HCT116 (cell line): Measurements from ENCODE around the gene SND1. TPM values are rescaled to one million over a fixed set of nuclear protein-coding genes. Genes with fewer than 3 reads are reported as not detected.

Source experiments
- ATAC-seq: fragments of 200-7000 bp; cut with Tn5 transposase; 2 replicates; pipeline ENCODE4 v1.9.1; 2020; ENCODE audit warnings: mild to moderate bottlenecking, moderate library complexity
- BruUV-seq: library from RNA; stranded (reverse); fragments of 400-500 nt; replicated peaks from 2 replicates; lab custom pipeline; 2021; lab: Mats Ljungman, UMichigan
- CTCF ChIA-PET: fragments of 300-600 bp; sonication (Branson Sonifier 250); formaldehyde crosslinking; loops from one replicate; lab custom pipeline; 2021; ENCODE audit warnings: antibody characterized with exemption; lab: Charles Lee
- POLR2A ChIA-PET: fragments of 300-600, 350-600 bp; sonication (Branson Sonifier 250); formaldehyde crosslinking; loops from one replicate; lab custom pipeline; 2021; ENCODE audit warnings: antibody characterized with exemption; lab: Charles Lee
- RAD21 ChIA-PET, 2 experiments: fragments of 300-600 bp; sonication (Branson Sonifier 250); formaldehyde crosslinking; loops; one replicate each; lab custom pipeline; 2023; ENCODE audit warnings: low total read pairs in 2 of 2; ENCODE audit not compliant: uncharacterized antibody in 2 of 2, unreplicated experiment in 2 of 2, low non-redundant PET in 1 of 2; lab: Charles Lee
- DNase-seq: peaks from one replicate; pipeline ENCODE4 v3.0.0-alpha.2; 2010; ENCODE audit warnings: low read depth, low spot score
- H2AFZ ChIP-seq: fragments of 200-600 bp; shearing (Covaris generic), sonication (generic); 2 replicates; pipeline ENCODE4 v1.6.1; 2017; ENCODE audit warnings: low read depth, mixed run types, mixed read lengths, antibody characterized with exemption, low read length; ENCODE audit not compliant: poor library complexity, severe bottlenecking
- H3K27ac ChIP-seq: 2 replicates; pipeline ENCODE4 v1.5.1; 2012; ENCODE audit warnings: low read depth, low read length
- H3K27me3 ChIP-seq: fragments of 200-600 bp; sonication (generic); 2 replicates; pipeline ENCODE4 v1.6.1; 2016; ENCODE audit warnings: mixed run types, low read length, mixed read lengths; ENCODE audit not compliant: insufficient read depth
- H3K36me3 ChIP-seq, 2 experiments: fragments of 200-500 bp in 1 of 2; fragments of 200-600 bp in 1 of 2; sonication (Bioruptor generic) in 1 of 2; sonication (generic) in 1 of 2; 2 replicates each; pipeline versions ENCODE4 v1.5.1 to v1.6.1; 2014 to 2016; ENCODE audit warnings: low read length in 2 of 2, inconsistent platforms in 1 of 2, mixed read lengths in 1 of 2, mixed run types in 1 of 2; ENCODE audit not compliant: insufficient read depth in 2 of 2, control insufficient read depth in 1 of 2
- H3K4me1 ChIP-seq, 2 experiments: fragments of 200-600 bp in 1 of 2; sonication (generic) in 1 of 2; 2 replicates each; pipeline versions ENCODE4 v1.5.1 to v1.6.1; 2012 to 2017; ENCODE audit warnings: low read length in 2 of 2, inconsistent platforms in 1 of 2, mild to moderate bottlenecking in 1 of 2, mixed read lengths in 1 of 2, mixed run types in 1 of 2, moderate library complexity in 1 of 2; ENCODE audit not compliant: insufficient read depth in 2 of 2, control insufficient read depth in 1 of 2
- H3K4me2 ChIP-seq: fragments of 200-600 bp; sonication (generic); 2 replicates; pipeline ENCODE4 v1.6.1; 2017; ENCODE audit warnings: mixed run types, low read length, mixed read lengths
- H3K4me3 ChIP-seq, 2 experiments: fragments of 200-600 bp in 1 of 2; sonication (generic) in 1 of 2; replicated peaks in 1 of 2; 2 replicates each; pipeline ENCODE4 v1.5.1; 2011 to 2016; ENCODE audit warnings: low read length in 2 of 2, control low read depth in 1 of 2, low read depth in 1 of 2, mild to moderate bottlenecking in 1 of 2, mixed read lengths in 1 of 2, mixed run types in 1 of 2
- H3K79me2 ChIP-seq: fragments of 200-600 bp; sonication (generic); 2 replicates; pipeline ENCODE4 v1.6.1; 2017; ENCODE audit warnings: mild to moderate bottlenecking, mixed run types, low read length, moderate library complexity, mixed read lengths; ENCODE audit not compliant: insufficient read depth
- H3K9ac ChIP-seq: fragments of 200-600 bp; sonication (generic); 2 replicates; pipeline ENCODE4 v1.6.1; 2016; ENCODE audit warnings: low read length, mixed read lengths
- H3K9me2 ChIP-seq: fragments of 200-600 bp; sonication (generic), shearing (Covaris generic); 2 replicates; pipeline ENCODE4 v1.6.1; 2017; ENCODE audit warnings: mixed run types, mild to moderate bottlenecking, moderate library complexity; ENCODE audit not compliant: insufficient read depth
- H3K9me3 ChIP-seq, 2 experiments: fragments of 200-500 bp in 1 of 2; fragments of 200-600 bp in 1 of 2; sonication (Bioruptor generic) in 1 of 2; sonication (generic) in 1 of 2; 2 replicates each; pipeline ENCODE4 v1.6.1; 2014 to 2017; ENCODE audit warnings: low read length in 2 of 2, mixed read lengths in 2 of 2, inconsistent platforms in 1 of 2, low read depth in 1 of 2, mild to moderate bottlenecking in 1 of 2, mixed run types in 1 of 2, moderate library complexity in 1 of 2; ENCODE audit not compliant: control insufficient read depth in 1 of 2, insufficient read depth in 1 of 2
- H4K20me1 ChIP-seq: fragments of 200-600 bp; sonication (generic), shearing (Covaris generic); 2 replicates; pipeline ENCODE4 v1.6.1; 2017; ENCODE audit warnings: mixed run types, mild to moderate bottlenecking, moderate library complexity; ENCODE audit not compliant: insufficient read depth
- CBX3 ChIP-seq: IDR thresholded peaks from 2 replicates; pipeline ENCODE4 v1.6.1; 2012; ENCODE audit warnings: low read depth
- EGR1 ChIP-seq: IDR thresholded peaks from 2 replicates; pipeline ENCODE4 v1.6.1; 2012; ENCODE audit warnings: low read depth
- ELF1 ChIP-seq: IDR thresholded peaks from 2 replicates; pipeline ENCODE4 v1.6.1; 2012; ENCODE audit warnings: low read depth, borderline replicate concordance
- EZH2phosphoT487 ChIP-seq: fragments of 200-600 bp; IDR thresholded peaks from 2 replicates; pipeline ENCODE4 v1.6.1; 2018; ENCODE audit warnings: antibody characterized with exemption, borderline replicate concordance
- POLR2A ChIP-seq: IDR thresholded peaks from 2 replicates; pipeline ENCODE4 v1.7.0; 2011; ENCODE audit warnings: borderline replicate concordance; ENCODE audit not compliant: insufficient read depth, insufficient read length; ENCODE audit errors: extremely low read depth
- RAD21 ChIP-seq: IDR thresholded peaks from 2 replicates; pipeline ENCODE4 v1.6.1; 2012; ENCODE audit warnings: low read depth, mild to moderate bottlenecking
- SIN3A ChIP-seq: IDR thresholded peaks from 2 replicates; pipeline ENCODE4 v1.6.1; 2012; ENCODE audit warnings: low read depth
- SP1 ChIP-seq: IDR thresholded peaks from 2 replicates; pipeline ENCODE4 v1.6.1; 2012; ENCODE audit warnings: low read depth
- SRF ChIP-seq: IDR thresholded peaks from 2 replicates; pipeline ENCODE4 v1.6.1; 2012; ENCODE audit warnings: low read depth
- TCF7L2 ChIP-seq: IDR thresholded peaks from 2 replicates; pipeline ENCODE4 v1.7.0; 2011; ENCODE audit warnings: borderline replicate concordance, inconsistent platforms; ENCODE audit not compliant: insufficient read depth, insufficient read length; ENCODE audit errors: extremely low read depth
- ZBTB33 ChIP-seq: IDR thresholded peaks from 2 replicates; pipeline ENCODE4 v1.6.1; 2011; ENCODE audit warnings: mild to moderate bottlenecking, low read length, moderate library complexity; ENCODE audit not compliant: insufficient replicate concordance; ENCODE audit errors: extremely low read depth
- ZNF274 ChIP-seq: fragments of 200-500 bp; sonication (Bioruptor generic); IDR thresholded peaks from 2 replicates; pipeline ENCODE4 v1.6.1; 2014; ENCODE audit warnings: mild to moderate bottlenecking, low read depth, low read length, inconsistent platforms
- intact Hi-C: fragments of 100-400 bp; cut with micrococcal nuclease; formaldehyde crosslinking; loops from 2 replicates; pipeline ENCODE4 v1.10.0; 2022
- total RNA-seq: library from RNA; stranded (reverse); gene quantifications from one replicate; pipeline ENCODE4 v1.2.1, GENCODE V29; 2021; ENCODE audit not compliant: unreplicated experiment
- TF ChIP-seq, protein P1 (sequence below), 3 experiments: fragments of 200-600 bp in 1 of 3; sonication (generic) in 1 of 3; IDR thresholded peaks in 2 of 3; conservative IDR thresholded peaks in 1 of 3; 2 replicates each; pipeline ENCODE4 v1.5.1; 2012 to 2017; ENCODE audit warnings: low read depth in 2 of 3, low read length in 2 of 3, antibody characterized with exemption in 1 of 3, borderline replicate concordance in 1 of 3, control low read depth in 1 of 3, mild to moderate bottlenecking in 1 of 3, mixed read lengths in 1 of 3, mixed run types in 1 of 3, moderate library complexity in 1 of 3; ENCODE audit not compliant: insufficient read depth in 1 of 3

The SND1 gene
- total RNA-seq, 1 experiment from 2014 or later, result 169 TPM

DNA sequence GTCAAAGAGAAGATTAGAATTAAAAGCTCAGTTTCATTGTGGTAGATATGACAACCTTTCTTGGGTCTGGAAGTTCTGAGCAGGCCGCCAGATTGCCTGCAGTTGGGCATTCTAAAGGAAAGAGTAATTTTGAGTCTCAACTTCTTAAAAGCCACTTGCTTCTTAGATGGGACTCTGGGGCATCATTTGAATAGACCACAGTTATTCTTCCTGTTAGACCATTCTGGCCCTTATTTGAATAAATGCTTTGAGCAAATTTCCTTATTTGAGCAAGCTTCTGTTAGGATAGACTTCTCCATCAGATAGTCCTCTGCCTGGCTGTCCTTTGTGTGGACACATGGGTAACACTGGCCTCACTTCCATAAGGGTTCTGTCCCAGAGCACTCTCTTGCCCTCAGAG, 40.2 kb downstream of the SND1 start:
- Histone ChIP-seq H3K9me2 (no peaks in the 10 kb centered on the region), H3K36me3 (peaks cover 37 to 67% of the 10 kb centered on the region in 2 experiments), H4K20me1 (peaks cover 21% of the 10 kb centered on the region), H3K4me1 (no peaks in the 10 kb centered on the region), H3K27me3 (no peaks in the 10 kb centered on the region), H3K9me3 (no peaks in the 10 kb centered on the region), H3K4me2 (no peak overlapping the region), H2AFZ (no peak overlapping the region), H3K27ac (no peak overlapping the region), H3K9ac (no peak overlapping the region), H3K4me3 (no peak overlapping the region), H3K79me2 (peaks cover 98% of the 10 kb centered on the region)
- BruUV-seq, result no TSS peak
- DNase-seq (no peak), ATAC-seq (no peak)
- ChIA-PET CTCF (no interaction called here), RAD21 (no interaction called here), POLR2A (no interaction called here)
- TF ChIP-seq CBX3 (no peak), TCF7L2 (no peak), ZBTB33 (no peak), SIN3A (no peak), SP1 (no peak), POLR2A (no peak), ZNF274 (no peak), EZH2phosphoT487 (no peak), EGR1 (no peak), SRF (no peak), RAD21 (no peak), ELF1 (no peak)
- TF ChIP-seq, protein P1, sequence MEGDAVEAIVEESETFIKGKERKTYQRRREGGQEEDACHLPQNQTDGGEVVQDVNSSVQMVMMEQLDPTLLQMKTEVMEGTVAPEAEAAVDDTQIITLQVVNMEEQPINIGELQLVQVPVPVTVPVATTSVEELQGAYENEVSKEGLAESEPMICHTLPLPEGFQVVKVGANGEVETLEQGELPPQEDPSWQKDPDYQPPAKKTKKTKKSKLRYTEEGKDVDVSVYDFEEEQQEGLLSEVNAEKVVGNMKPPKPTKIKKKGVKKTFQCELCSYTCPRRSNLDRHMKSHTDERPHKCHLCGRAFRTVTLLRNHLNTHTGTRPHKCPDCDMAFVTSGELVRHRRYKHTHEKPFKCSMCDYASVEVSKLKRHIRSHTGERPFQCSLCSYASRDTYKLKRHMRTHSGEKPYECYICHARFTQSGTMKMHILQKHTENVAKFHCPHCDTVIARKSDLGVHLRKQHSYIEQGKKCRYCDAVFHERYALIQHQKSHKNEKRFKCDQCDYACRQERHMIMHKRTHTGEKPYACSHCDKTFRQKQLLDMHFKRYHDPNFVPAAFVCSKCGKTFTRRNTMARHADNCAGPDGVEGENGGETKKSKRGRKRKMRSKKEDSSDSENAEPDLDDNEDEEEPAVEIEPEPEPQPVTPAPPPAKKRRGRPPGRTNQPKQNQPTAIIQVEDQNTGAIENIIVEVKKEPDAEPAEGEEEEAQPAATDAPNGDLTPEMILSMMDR (IDR thresholded peaks at IDR 0.05 in 2 of 3, conservative IDR thresholded peaks at IDR 0.05 in 1 of 3; ENCODE audit: borderline replicate concordance in 1 of 3, insufficient read depth in 1 of 3, low read depth in 2 of 3, low read length in 2 of 3), result no peak
- intact Hi-C loops, result no loop called here
